HepG2 (cell line): ENCODE data around the gene USP9X. TPM values are rescaled to one million over a fixed set of nuclear protein-coding genes. Genes with fewer than 3 reads are reported as not detected.

Source experiments
- CEBPZ ChIP-seq: IDR thresholded peaks from 2 replicates; pipeline ENCODE4 v1.6.1; 2012; ENCODE audit warnings: low read length, improper control_type of control experiment
- CHD2 ChIP-seq: IDR thresholded peaks from 2 replicates; pipeline ENCODE4 v1.6.1; 2011; ENCODE audit warnings: low read depth, low read length, improper control_type of control experiment
- E2F5 ChIP-seq: sonication (generic); formaldehyde crosslinking; conservative IDR thresholded peaks from 2 replicates; pipeline ENCODE4 v1.4.0; 2020; ENCODE audit warnings: missing genetic modification reagents
- ETV6 ChIP-seq: sonication (generic); formaldehyde crosslinking; conservative IDR thresholded peaks from 2 replicates; pipeline ENCODE4 v1.4.0; 2020; ENCODE audit warnings: missing genetic modification reagents
- ISL2 ChIP-seq: sonication (generic); formaldehyde crosslinking; IDR thresholded peaks from 2 replicates; pipeline ENCODE4 v1.5.0; 2020; ENCODE audit warnings: missing genetic modification reagents
- KDM5A ChIP-seq: fragments of 200-600 bp; sonication (generic); IDR thresholded peaks from 2 replicates; pipeline ENCODE4 v1.7.0; 2018; ENCODE audit warnings: antibody characterized with exemption, mild to moderate bottlenecking, low read length, borderline replicate concordance
- MIXL1 ChIP-seq: IDR thresholded peaks from 2 replicates; pipeline ENCODE4 v1.6.1; 2016
- POLR2A ChIP-seq, 2 experiments: IDR thresholded peaks; 2 replicates each; pipeline ENCODE4 v1.6.1; 2011; ENCODE audit warnings: low read depth in 2 of 2, low read length in 2 of 2, mild to moderate bottlenecking in 1 of 2, moderate library complexity in 1 of 2; ENCODE audit not compliant: insufficient read depth in 1 of 2
- REST ChIP-seq, 2 experiments: IDR thresholded peaks; 2 replicates each; pipeline ENCODE4 v1.6.1; 2011 to 2012; ENCODE audit warnings: low read length in 2 of 2, borderline replicate concordance in 1 of 2, low read depth in 1 of 2, mild to moderate bottlenecking in 1 of 2, moderate library complexity in 1 of 2
- SPEN ChIP-seq: sonication (generic); formaldehyde crosslinking; IDR thresholded peaks from 2 replicates; pipeline ENCODE4 v1.5.1; 2020; ENCODE audit warnings: low read depth, mild to moderate bottlenecking, missing genetic modification reagents
- SRSF9 ChIP-seq: fragments of 200-400 bp; formaldehyde crosslinking; IDR thresholded peaks from 2 replicates; pipeline ENCODE4 v1.6.1; 2018; ENCODE audit warnings: borderline replicate concordance, mild to moderate bottlenecking, low read depth, low read length; ENCODE audit not compliant: insufficient read depth, poor library complexity, severe bottlenecking
- TCF7L2 ChIP-seq: IDR thresholded peaks from 2 replicates; pipeline ENCODE4 v1.6.1; 2011; ENCODE audit warnings: mild to moderate bottlenecking, low read depth, low read length, moderate library complexity
- ZBTB44 ChIP-seq: sonication (generic); formaldehyde crosslinking; IDR thresholded peaks from 2 replicates; pipeline ENCODE4 v1.4.0; 2020; ENCODE audit warnings: missing genetic modification reagents
- ZNF138 ChIP-seq: sonication (generic); formaldehyde crosslinking; IDR thresholded peaks from 2 replicates; pipeline ENCODE4 v1.5.0; 2020; ENCODE audit warnings: mild to moderate bottlenecking, low read depth, missing genetic modification reagents
- ZNF317 ChIP-seq: sonication (generic); formaldehyde crosslinking; IDR thresholded peaks from 2 replicates; pipeline ENCODE4 v1.5.0; 2020; ENCODE audit warnings: mild to moderate bottlenecking, missing genetic modification reagents
- ZNF484 ChIP-seq: sonication (generic); formaldehyde crosslinking; IDR thresholded peaks from 2 replicates; pipeline ENCODE4 v1.5.1; 2020; ENCODE audit warnings: mild to moderate bottlenecking, low read depth, missing genetic modification reagents, borderline replicate concordance
- ZNF496 ChIP-seq: sonication (generic); formaldehyde crosslinking; IDR thresholded peaks from 2 replicates; pipeline ENCODE4 v1.8.1; 2023; ENCODE audit warnings: mild to moderate bottlenecking, moderate library complexity, missing genetic modification reagents; ENCODE audit not compliant: insufficient replicate concordance
- ZNF569 ChIP-seq: sonication (generic); formaldehyde crosslinking; IDR thresholded peaks from 2 replicates; pipeline ENCODE4 v1.5.0; 2020; ENCODE audit warnings: mild to moderate bottlenecking, missing genetic modification reagents, moderate library complexity, borderline replicate concordance
- ZNF75D ChIP-seq: sonication (generic); formaldehyde crosslinking; IDR thresholded peaks from 2 replicates; pipeline ENCODE4 v1.8.1; 2023; ENCODE audit warnings: missing genetic modification reagents, mild to moderate bottlenecking, borderline replicate concordance
- polyA plus RNA-seq, 8 experiments: library from polyadenylated mRNA; depleted of rRNA in 3 of 8; stranded (reverse) in 7 of 8; unstranded in 1 of 8; fragments of >200 nt; fragmentation: Illumina TruSeq in 4 of 8; extraction: Trizol in 4 of 8; gene quantifications; 2 replicates each; pipeline versions ENCODE4 v1.2.1 to v1.2.3, GENCODE V29; 2011 to 2016; ENCODE audit warnings: low read depth in 4 of 8, missing spikeins in 1 of 8, mixed read lengths in 1 of 8; ENCODE audit not compliant: insufficient read depth in 1 of 8
- total RNA-seq, 5 experiments: library from RNA; depleted of rRNA; stranded (reverse); fragments of >200 nt; fragmentation: Illumina TruSeq; extraction: Trizol; gene quantifications; 2 replicates each; pipeline ENCODE4 v1.2.3, GENCODE V29; 2016; ENCODE audit warnings: low read depth in 1 of 5

USP9X gene
- total and polyA plus RNA-seq, 2 of the 13 experiments (the other 11 are each of a cell fraction or from before 2014, with no cell fraction given), result 22.2 to 40.5 TPM

GRCh38 chrX:41084044-41084892 is 977 bp upstream of the USP9X start (continued):
- TF ChIP-seq ZNF317 (CRISPR knock-in tag) (no peak), ZNF569 (CRISPR knock-in tag) (peak; percentile 58; the same call in 1 of the 2 replicates), ZNF138 (CRISPR knock-in tag) (no peak; the same call in 1 of the 2 replicates), SPEN (CRISPR knock-in tag) (no peak; the same call in 1 of the 2 replicates), SRSF9 (no peak), REST (IDR thresholded peaks at IDR 0.05; ENCODE audit: borderline replicate concordance in 1 of 2, low read depth in 1 of 2, low read length in 2 of 2) (peak in 1 of 2 experiments; percentile 11; a peak in 1 of 4 replicates), POLR2A (IDR thresholded peaks at IDR 0.05; ENCODE audit: insufficient read depth in 1 of 2, low read depth in 2 of 2, low read length in 2 of 2) (peak; percentile 68 to 84), ZNF484 (CRISPR knock-in tag) (no peak), ISL2 (0 out of 2 replicates have a peak, but pooled peaks have one; percentile 16), CHD2 (peak; percentile 57; the same call in 1 of the 2 replicates), E2F5 (CRISPR knock-in tag) (no peak; the same call in 1 of the 2 replicates), KDM5A (no peak), TCF7L2 (no peak), ETV6 (CRISPR knock-in tag) (0 out of 2 replicates have a peak, but pooled peaks have one; percentile 36), CEBPZ (no peak), ZNF75D (CRISPR knock-in tag) (no peak), ZNF496 (CRISPR knock-in tag) (no peak), MIXL1 (CRISPR knock-in tag) (0 out of 2 replicates have a peak, but pooled peaks have one; percentile 13), ZBTB44 (CRISPR knock-in tag) (no peak)
